Umbilical cord (tissue), 2 donors: ENCODE measurements around the gene FARP1. TPM values are rescaled to one million over a fixed set of nuclear protein-coding genes. Genes with fewer than 3 reads are reported as not detected.
A peak's percentile ranks its signal among the peaks of the same experiment; 100 is the strongest.

Experiments used
- DNase-seq: peaks from one replicate; pipeline ENCODE4 v3.0.0-alpha.2; 2015; ENCODE audit warnings: low spot score
- total RNA-seq: library from RNA; depleted of rRNA; stranded (reverse); fragments of >200 nt; gene quantifications from one replicate; pipeline ENCODE4 v1.2.3, GENCODE V29; 2014; ENCODE audit warnings: low replicate concordance; ENCODE audit not compliant: insufficient read depth

The FARP1 gene
- total RNA-seq, 1 donor from 2014 or later = 56.6 TPM

DNA sequence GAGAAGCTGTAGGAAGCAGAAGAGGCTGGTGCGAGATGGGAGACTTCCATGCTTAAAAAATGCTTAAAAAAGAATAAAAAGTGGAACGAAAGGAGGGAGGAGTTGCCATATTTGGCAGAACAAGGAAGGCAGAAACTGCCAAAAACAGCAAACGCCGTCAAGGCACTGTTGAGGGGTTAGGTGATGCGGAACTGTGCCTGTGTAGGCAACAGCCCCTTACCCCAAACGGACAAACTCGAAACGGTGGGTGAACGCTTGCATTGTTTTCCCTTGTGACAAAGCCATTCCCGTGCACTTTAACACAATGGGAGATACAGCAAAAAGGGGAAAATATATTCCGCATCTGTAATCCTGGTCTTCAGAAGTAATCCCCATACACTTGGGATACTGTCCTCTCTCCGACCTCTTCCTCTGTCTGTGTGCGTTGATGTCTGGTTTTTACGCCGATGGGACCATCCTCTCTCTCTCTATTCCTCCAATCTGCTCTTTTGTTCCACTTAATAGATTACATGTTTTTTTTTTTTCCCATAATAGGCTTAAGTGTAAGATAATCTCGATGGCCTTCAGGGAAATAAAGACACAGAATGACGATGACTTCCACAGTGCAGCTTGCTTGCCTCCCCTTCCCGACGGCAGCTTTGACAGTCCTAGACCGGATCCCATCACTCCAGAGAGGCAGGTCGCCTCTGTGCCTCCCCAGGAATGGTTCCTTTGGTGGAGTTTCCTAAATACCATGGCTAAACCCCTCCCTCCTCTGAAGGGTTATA lies 166.9 kb downstream of the FARP1 start:
- DNase-seq = no peak

DNA sequence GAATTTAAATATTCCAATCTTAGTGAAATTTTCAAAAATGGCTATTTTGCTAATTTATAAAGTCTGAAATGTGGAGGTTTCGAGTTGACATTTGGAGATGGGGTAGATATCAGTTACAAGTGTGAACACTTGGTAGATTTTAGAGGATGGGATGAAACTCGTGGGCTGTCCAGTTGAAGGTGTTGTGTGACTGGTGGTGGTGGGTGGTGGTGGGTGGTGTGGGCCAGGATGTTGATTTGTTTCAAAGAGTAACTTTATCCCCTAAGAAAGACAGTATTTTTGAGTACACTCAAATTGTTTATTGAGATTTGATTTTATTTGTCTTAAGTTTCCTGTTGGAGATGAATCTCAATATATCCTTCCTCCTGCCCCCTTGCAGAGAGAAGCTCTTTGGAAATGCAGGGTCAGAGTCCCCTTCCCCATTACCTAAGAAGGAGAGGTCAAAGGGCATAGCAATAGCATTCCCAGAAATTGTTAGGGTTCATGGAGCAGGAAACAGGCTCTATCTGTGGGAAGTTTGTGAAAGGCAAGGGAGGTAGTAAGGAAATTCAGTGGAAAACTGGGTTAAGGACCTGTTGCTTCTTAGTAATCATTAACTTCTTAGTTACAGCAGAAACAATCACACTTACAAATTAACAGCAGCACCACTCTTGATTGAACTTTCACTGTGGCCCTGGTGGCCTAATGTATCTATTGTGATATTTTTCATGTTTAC lies 167.7 kb downstream of the FARP1 start:
- no peak for DNase-seq

DNA sequence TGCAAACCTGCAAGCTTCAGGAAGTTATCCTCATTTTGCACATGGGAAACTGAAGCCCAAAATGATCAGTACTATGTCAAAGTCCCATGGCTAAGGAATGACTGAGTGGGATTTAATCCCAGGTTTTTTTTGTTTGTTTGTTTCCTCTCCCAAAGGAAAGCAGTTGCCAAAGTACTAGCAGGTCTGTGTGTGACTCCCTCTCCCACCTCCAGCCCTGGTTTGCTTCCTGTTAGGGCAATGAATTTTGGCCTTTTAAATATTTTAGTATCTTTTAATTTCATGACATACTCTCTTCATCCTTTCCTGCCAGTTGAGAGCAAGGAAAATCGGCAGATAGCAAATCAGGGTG lies 168.3 kb downstream of the FARP1 start:
- DNase-seq = no peak

DNA sequence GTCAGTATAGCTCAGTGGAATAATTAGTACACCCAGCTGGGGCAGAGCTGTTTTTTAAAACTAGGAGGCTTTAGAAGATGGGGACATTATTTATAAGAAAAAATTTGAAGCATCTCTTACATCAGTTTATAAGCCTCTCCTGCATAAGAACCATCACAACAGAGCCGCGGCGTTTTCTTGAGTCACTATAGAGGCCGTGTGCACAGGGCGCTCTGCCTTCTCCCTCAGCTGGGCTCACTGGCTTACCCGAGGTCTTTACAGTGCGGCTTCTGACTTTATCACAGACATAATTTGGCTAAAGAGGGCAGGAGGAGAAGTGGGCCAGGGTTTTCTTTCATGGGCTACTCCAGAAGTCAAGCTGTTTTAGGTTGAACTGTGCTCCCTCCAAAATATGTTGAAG lies 169.7 kb downstream of the FARP1 start:
- DNase-seq = no peak

DNA sequence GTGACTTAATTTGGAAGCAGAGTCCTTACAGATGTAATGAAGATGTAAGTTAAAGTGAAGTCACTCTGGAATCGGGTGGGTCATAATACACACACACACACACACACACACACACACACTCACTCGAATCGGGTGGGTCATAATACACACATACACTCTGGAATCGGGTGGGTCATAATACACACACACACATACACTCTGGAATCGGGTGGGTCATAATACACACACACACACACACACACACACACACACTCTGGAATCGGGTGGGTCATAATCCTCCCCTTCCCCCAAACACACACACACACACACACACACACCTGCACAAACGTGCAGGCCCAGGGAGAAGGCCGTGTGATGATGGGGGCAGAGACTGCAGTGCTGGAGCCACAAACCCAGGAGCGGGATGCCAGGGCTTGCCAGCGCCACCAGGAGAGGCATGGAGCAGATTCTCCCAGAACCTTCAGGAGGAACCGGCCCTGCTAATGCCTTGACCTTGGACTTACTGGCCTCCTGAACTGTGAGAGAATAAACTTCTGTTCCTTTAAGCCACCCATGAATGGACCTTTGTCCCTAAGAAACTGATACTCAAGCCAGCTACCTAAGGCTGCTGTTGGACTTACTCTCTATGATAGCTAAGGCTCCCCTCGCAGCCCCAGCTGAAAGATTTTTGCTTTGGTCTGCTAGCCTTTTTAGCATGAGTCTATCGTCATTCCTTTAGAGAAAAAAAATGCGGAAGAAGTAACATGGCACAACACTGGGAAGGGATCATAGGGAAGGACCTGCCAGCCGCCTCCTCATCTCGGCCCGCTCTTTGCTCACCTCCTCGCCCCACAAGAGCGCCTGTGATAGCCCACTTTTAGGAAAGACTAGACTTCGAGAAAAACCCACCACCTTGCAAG lies 170.4 kb downstream of the FARP1 start:
- DNase-seq = no peak

DNA sequence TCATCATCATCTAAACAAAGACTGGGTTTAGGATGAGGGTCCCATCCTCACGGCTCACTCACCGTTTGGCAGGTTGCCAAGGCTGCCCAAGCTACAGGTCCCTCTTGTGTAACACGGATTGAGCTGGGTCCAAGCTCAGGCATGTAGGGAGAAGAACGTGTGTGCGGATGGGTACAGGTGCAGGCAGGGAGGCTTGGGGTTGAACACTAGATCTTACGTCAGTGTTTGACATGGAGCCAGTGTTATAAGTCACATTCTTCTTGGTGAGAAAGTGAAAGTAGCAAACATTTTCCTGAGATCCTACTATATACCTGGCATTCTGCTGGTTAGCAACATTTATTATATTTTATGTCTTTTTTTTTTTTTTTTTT lies 171.0 kb downstream of the FARP1 start:
- DNase-seq = no peak

DNA sequence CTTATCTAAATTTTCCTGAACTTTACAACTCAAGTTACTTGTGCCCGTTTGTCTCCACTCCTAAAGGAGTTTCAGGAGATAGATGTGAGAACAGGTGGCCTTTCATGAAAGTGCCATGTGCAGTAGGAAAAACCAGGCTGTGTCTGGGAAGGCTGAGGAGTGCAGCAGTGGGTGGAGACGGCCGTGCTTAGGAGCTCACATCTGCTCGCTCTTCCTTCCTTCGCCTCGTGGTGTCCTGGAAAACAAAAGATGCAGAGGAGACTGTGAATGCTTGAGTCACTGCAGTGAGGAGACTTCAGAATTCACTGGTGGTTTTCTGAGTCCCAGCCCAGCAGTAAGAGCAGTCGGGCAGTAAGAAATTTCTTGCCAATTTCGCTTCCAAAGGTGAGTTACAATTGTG lies 172.6 kb downstream of the FARP1 start:
- DNase-seq = peak; percentile 41

DNA sequence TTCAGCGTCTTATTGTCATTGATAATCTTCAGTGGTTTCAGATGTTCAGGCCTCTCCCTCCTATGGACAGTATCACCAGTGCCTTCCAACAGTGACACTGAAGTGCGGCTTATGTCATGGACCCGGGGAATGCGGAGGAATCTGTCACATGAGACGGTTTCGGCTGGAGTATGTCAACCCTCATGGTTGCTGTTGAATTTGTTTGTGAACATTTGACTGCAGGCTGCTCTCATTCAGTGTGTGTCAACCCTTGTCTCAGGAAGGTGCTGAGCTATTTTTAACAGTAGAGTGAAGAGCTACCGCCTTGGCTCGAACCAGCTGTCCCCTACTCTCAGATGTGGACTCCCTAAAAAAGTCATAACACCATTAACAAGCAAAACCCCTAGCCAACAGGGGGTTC lies 173.0 kb downstream of the FARP1 start:
- no peak for DNase-seq

DNA sequence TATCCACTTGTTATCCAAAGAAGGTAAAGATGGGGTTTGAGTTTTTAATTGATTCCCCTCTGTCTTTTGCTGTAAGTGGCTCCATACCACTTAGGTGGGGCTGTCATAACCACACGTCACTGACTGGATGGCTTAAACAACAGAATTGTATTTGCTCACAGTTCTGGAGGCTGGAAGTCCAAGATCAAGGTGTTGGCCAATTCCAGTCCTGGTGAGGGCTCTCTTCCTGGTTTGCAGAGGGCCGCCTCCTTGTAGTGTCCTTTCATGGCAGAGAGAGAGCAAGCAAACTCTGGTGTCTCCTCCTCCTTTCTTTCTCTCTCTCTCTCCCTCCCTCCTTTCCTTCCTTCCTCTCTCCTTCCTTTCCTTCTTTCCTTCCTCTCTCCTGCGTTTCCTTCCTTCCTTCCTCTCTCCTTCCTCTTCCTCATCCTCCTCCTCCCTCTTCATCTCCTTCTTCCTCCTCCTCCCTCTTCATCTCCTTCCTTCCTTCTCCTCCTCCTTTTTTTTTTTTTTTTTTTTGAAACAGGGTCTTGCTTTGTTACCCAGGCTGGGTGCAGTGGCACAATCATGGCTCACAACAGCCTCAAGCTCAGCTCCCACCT lies 174.8 kb downstream of the FARP1 start:
- no peak for DNase-seq

DNA sequence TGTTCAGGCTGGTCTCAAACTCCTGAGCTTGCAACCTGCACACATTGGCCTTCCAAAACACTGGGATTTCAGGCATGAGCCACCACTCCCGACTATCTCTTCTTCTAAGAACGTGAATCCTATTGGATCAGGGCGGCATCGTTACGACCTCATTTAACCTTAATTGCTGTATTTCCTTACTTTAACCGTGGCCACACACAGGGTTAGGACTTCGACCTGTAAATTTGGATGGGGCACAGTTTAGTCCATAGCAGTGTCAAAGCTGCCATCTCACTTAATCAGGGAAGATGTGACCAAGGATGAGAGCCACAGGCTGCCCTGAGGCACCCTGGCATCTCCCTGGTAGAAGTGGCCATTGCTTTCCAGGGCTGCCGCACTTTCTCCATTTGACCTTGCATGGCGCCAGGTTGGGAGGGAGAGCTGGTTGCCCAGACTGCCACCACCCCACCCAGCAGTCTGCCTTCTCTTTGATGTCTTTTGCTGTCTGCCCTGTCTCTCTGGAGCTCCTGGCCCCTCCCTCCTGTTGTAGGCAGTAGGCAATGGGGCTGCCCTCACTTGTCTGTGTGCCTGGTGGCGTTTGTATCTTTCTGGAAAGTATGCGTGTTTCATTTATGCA lies 175.5 kb downstream of the FARP1 start:
- no peak for DNase-seq

DNA sequence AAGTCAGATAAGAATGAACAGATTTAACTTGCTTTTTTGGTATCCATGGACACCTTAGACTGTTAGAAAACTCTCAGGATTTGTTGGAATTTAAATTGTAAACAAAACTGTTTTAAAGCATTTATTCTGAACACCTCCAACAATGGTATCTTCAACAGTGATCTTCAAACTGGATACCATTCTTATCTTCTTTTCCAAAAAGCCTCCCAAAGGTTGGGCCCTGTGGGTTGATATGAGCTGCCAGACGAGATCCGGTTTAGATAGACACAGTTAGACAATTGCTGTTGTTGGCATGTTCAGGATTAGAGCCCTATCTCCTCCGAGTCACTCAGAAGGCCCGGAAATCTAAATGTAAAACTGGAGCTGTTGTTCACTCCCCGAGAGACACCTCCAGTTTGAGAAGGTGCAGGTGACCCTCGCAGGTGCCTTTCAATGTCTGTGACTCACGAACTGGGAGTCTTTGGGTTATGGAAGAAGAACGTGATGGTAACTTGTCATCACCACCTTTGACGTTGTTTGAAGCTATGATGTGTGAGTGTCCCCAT lies 177.7 kb downstream of the FARP1 start:
- DNase-seq = no peak

DNA sequence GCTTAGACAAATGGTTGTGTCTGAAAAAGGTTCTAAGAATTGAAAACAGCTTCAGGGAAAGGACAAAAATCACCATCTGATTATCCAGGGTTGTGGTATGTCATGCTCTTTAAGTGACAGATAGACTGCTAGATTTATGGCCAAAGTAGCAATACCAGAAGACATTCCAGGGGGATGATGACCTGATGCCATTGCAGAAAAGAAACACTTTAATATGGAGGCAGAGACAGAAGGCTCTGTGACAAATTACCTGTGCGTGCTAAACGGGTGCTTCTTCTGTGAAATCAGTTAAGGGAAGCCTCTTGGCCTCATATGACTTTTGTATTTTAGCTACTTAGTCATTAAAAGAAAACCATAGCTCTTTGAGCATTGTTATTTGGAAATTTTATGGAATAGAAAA lies 178.5 kb downstream of the FARP1 start:
- DNase-seq = peak; percentile 52

DNA sequence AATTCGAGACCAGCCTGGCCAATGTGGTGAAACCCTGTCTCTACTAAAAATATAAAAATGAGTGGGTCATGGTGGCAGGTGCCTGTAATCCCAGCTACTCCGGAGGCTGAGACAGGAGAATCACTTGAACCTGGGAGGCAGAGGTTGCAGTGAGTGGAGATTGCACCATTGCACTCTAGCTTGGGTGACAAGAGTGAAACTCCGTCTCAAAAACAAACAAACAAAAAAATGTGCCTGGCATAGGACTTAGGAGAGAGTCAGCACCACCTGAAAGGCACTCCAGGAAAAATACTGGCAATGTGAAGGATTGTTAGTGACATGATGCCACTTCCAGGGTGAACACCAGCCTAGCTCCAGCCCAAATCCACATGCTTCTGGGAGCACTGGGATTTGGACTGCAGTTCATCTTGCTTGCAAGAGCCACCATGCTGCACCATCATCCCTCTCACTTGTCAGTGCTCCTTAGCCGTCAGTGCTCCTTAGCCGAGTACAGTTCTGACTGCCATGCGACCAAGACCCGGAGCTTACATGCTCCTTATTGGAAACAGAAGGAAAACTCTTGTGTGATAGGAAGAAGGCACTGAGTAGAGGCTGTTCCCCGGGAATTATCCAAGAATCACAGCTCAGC lies 179.3 kb downstream of the FARP1 start:
- DNase-seq = no peak

DNA sequence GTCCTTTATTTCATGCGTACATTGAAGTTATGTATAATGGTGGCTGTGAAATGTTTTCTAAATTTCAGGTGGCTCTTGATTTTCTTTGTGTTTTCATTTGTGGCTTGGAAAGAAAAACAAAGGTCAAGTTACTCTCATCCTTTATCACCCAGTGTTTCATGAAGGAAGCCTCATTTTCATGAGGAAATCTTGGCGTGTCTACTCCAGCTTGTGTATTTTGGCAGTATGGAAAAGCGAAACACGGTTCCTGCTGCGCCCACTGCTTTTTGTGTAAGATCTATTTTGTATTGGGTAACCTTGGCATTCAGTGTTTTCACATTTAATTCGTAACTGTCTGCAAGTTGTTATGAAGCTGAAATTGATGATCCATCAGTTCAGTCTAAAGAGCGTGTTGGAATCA lies 181.2 kb downstream of the FARP1 start:
- no peak for DNase-seq

DNA sequence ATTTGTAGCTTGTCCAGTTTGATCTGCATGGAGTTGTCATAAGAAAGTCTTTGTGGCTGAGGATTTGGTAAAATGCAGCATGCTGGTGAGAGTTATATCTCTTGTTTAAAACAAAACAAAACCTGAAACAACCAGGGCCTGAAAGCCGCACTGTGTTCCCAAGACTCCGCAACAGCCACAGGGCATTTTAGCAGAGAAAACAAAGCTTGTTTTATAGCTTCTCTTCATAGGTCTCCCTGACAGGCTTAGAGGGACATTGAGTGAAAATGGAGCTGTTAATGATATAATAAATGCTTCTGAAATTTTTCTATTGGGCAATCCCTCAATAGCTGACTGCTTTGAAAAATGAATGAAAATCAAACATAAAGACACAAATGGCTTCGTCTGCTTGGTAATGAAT lies 182.8 kb downstream of the FARP1 start:
- DNase-seq = no peak

DNA sequence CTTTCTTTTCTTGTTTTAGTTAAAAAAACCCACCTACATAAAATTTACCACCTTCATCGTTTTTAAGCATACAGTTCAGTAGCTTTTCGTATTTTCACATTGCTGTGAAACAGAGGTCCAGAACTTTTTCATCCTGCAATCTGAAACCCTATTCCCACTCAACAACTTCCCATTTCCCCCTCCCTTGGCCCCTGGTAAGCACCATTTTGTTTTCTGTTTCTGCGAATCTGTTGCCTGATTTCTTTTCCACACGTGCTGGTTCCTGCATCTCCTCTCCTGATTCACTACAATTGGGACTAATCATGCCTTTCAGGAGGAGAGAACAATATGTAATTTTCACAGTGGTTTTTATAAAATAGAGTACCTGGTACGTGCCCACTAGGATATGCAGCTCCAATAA lies 183.4 kb downstream of the FARP1 start:
- no peak for DNase-seq

DNA sequence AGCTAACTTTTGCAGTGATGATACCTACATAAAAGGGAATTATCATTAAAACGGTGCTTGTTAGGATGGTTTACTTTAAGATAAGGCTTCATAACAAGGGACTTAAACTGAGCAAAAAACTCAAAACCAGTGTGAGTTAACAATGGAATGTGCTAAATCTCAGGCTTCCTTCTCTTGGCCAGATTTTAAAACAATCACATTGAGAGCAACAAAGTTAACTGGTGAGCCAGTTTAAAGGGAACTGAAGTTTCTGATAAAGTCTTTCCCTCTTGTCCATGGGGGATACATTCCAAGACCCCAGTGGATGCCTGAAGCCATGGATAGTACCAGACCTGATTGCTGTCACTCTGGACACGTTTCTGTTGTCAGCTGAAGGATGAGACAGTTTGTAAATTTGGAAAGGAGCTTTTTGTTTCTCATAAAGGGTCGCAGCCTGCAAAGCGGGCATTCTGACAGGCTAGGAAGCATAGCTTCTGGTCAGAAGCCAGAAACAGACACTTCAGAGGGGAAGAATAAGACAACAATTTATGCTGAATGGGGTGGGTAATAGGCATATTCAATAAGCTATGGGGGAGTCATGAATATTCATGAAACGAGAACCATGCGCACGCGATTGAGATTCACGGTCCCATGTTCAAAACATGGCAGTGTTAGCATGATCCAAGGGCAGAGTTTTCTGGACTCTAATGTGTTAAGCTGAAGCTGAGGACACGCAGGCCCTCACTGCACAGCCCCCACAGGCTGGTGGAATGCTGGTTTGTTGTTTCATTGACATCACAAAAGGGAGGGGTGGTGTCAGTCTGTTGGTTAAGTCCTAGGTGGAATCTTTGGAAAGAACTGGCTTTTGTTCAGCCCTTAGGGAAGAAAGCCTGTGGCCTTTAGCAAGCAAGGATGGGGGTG lies 184.7 kb downstream of the FARP1 start:
- DNase-seq = peak; percentile 69

DNA sequence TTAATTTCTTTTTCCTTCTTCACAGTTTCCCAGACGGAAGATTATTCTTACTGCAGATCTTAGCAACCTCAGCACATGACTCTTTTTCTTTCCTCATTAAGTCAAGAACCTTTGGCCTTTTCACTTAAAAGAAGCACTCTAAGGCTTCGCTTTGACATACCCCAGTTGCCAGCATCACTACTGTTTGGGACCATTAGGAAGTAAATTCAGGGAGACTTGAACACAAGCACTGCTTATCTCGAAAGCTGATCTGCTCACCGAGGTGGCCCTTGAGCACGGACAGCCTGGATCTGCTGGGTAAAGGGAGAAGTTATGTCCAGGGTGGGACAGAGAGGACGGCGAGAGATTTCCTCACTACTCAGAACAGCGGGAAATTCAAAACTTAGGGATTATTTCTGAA lies 185.6 kb downstream of the FARP1 start:
- DNase-seq = no peak

DNA sequence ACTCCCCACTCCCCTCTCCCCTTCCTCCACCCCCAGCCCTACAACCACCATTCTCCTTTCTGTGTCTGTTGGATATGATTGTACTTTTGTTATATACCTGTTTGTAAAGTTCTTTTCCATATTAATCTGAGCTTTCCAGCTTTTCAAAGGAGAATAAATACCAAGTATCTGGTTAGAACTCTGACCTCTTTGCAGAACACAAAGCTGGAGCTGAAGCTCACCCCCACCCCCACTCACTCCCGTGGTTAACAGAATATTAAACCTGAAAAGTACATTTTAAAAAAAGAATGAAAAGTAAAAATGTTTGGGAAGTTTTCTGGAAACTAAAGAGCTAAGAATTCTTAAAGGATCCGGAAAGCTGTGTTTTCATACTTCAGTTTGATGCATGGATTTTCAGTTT lies 189.3 kb downstream of the FARP1 start:
- no peak for DNase-seq

DNA sequence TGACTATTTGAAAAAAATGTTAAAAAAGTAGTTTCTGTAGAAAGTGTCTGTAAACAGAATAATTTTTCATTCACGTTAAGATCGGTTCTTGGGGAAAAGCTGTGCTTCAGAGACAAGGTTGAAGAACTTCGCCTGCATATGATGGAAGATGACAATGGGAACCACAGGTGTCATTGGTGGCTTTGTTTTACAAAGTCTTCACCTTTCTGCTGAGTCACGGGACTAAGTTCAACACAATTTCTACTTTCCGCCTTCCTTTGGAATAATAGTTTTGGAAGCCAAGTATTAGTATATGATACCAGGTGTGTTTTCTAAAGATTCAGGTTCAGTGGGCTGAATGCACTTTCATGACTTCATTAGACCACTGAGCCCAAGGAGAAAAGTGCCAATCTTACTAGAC lies 189.8 kb downstream of the FARP1 start:
- no peak for DNase-seq
